HepG2 (cell line): Measurements from ENCODE around the gene COL4A2. TPM values are rescaled to one million over a fixed set of nuclear protein-coding genes. Genes with fewer than 3 reads are reported as not detected.

Source experiments
- ATAC-seq: fragments of 200-7000 bp; cut with Tn5 transposase; 3 replicates; pipeline ENCODE4 v1.9.1; 2020; ENCODE audit warnings: mild to moderate bottlenecking, moderate library complexity
- BruUV-seq: library from RNA; stranded (reverse); fragments of 400-500 nt; replicated peaks from 2 replicates; lab custom pipeline; 2021; lab: Mats Ljungman, UMichigan
- CTCF ChIA-PET: fragments of 300-600 bp; formaldehyde crosslinking; extraction: SDS; loops from one replicate; lab custom pipeline; 2021; ENCODE audit warnings: low total read pairs, inconsistent platforms, low intra/inter-chr PET ratio; lab: Yijun Ruan, JAX
- POLR2A ChIA-PET: fragments of 350-600 bp; sonication (Branson Sonifier 250); formaldehyde crosslinking; loops from one replicate; lab custom pipeline; 2020; ENCODE audit warnings: antibody characterized with exemption, inconsistent platforms; lab: Yijun Ruan, JAX
- DNase-seq: peaks from one replicate; pipeline ENCODE4 v3.0.0-alpha.2; 2015; ENCODE audit warnings: low spot score
- FAIRE-seq: peaks from 3 replicates; lab custom pipeline; 2011; peaks lifted over from hg19 to GRCh38; lab: Jason Lieb, UNC
- H2AFZ ChIP-seq: one replicate; pipeline ENCODE4 v1.6.1; 2011; ENCODE audit warnings: low read length, inconsistent platforms
- H3K27ac ChIP-seq: fragments of 300-600 bp; 3 replicates; pipeline ENCODE4 v1.8.0; 2011; ENCODE audit warnings: mixed run types, mild to moderate bottlenecking, mixed read lengths, low read length, inconsistent platforms; ENCODE audit not compliant: insufficient read depth; ENCODE audit errors: extremely low read length
- H3K27me3 ChIP-seq, 2 experiments: fragments of 200-600 bp in 1 of 2; 2 replicates in 1 of 2; 3 replicates in 1 of 2; pipeline versions ENCODE4 v1.6.0 to v1.8.0; 2011; ENCODE audit warnings: low read length in 2 of 2, mild to moderate bottlenecking in 2 of 2, moderate library complexity in 2 of 2, inconsistent platforms in 1 of 2; ENCODE audit not compliant: insufficient read depth in 2 of 2, control insufficient read depth in 1 of 2
- H3K36me3 ChIP-seq, 2 experiments: fragments of 200-600 bp in 1 of 2; replicated peaks in 1 of 2; 2 replicates in 1 of 2; 3 replicates in 1 of 2; pipeline versions ENCODE4 v1.5.1 to v1.8.0; 2011; ENCODE audit warnings: low read length in 2 of 2, inconsistent platforms in 1 of 2; ENCODE audit not compliant: insufficient read depth in 2 of 2, control insufficient read depth in 1 of 2
- H3K4me1 ChIP-seq: 2 replicates; pipeline ENCODE4 v1.5.1; 2012; ENCODE audit warnings: low read length, inconsistent platforms; ENCODE audit not compliant: insufficient read depth
- H3K4me2 ChIP-seq: 2 replicates; pipeline ENCODE4 v1.6.0; 2011; ENCODE audit warnings: low read depth, low read length, inconsistent platforms
- H3K4me3 ChIP-seq, 3 experiments: fragments of 200-600 bp in 1 of 3; sonication (generic), shearing (Covaris generic) in 1 of 3; replicated peaks in 1 of 3; 2 replicates each; pipeline ENCODE4 v1.5.1; 2011 to 2016; ENCODE audit warnings: low read length in 3 of 3, inconsistent platforms in 2 of 3, low read depth in 2 of 3, mild to moderate bottlenecking in 2 of 3, control low read depth in 1 of 3, mixed read lengths in 1 of 3; ENCODE audit not compliant: insufficient read depth in 1 of 3
- H3K79me2 ChIP-seq: one replicate; pipeline ENCODE4 v1.6.1; 2011; ENCODE audit warnings: low read length, inconsistent platforms; ENCODE audit not compliant: insufficient read depth
- H3K9ac ChIP-seq: 2 replicates; pipeline ENCODE4 v1.6.0; 2011; ENCODE audit warnings: mild to moderate bottlenecking, low read depth, low read length, inconsistent platforms; ENCODE audit not compliant: insufficient read depth
- H3K9me3 ChIP-seq: 2 replicates; pipeline ENCODE4 v1.5.1; 2012; ENCODE audit warnings: mild to moderate bottlenecking, low read length
- H4K20me1 ChIP-seq: 2 replicates; pipeline ENCODE4 v1.6.0; 2011; ENCODE audit warnings: inconsistent platforms, mild to moderate bottlenecking, low read length, moderate library complexity; ENCODE audit not compliant: insufficient read depth
- DMAP1 ChIP-seq: IDR thresholded peaks from 2 replicates; pipeline ENCODE4 v1.6.1; 2016
- JDP2 ChIP-seq: sonication (generic); formaldehyde crosslinking; IDR thresholded peaks from 2 replicates; pipeline ENCODE4 v1.8.1; 2022; ENCODE audit warnings: missing genetic modification reagents, borderline replicate concordance
- KMT2B ChIP-seq: IDR thresholded peaks from 2 replicates; pipeline ENCODE4 v1.6.1; 2016; ENCODE audit warnings: missing genetic modification reagents, missing compliant biosample characterization
- NFATC3 ChIP-seq: sonication (generic); formaldehyde crosslinking; IDR thresholded peaks from 2 replicates; pipeline ENCODE4 v1.5.1; 2020; ENCODE audit warnings: mild to moderate bottlenecking, missing genetic modification reagents
- NR2F1 ChIP-seq, 2 experiments: fragments of 450-650 bp in 1 of 2; formaldehyde crosslinking in 1 of 2; IDR thresholded peaks; 2 replicates each; pipeline versions ENCODE4 v1.5.0 to v1.6.1; 2016 to 2020; ENCODE audit warnings: mild to moderate bottlenecking in 1 of 2, missing compliant biosample characterization in 1 of 2, missing genetic modification reagents in 1 of 2, moderate library complexity in 1 of 2
- PHB2 ChIP-seq: fragments of 450-650 bp; IDR thresholded peaks from 2 replicates; pipeline ENCODE4 v1.6.1; 2018; ENCODE audit not compliant: partially characterized antibody
- RARG ChIP-seq: sonication (generic); formaldehyde crosslinking; IDR thresholded peaks from 2 replicates; pipeline ENCODE4 v1.4.0; 2020; ENCODE audit warnings: low read depth, mild to moderate bottlenecking, missing genetic modification reagents
- TAF15 ChIP-seq: fragments of 200-400 bp; formaldehyde crosslinking; IDR thresholded peaks from one replicate; pipeline ENCODE4 v1.6.1; 2018; ENCODE audit warnings: mild to moderate bottlenecking, low read depth, low read length; ENCODE audit not compliant: poor library complexity, severe bottlenecking
- ZMYM3 ChIP-seq: sonication (generic); formaldehyde crosslinking; IDR thresholded peaks from 2 replicates; pipeline ENCODE4 v1.5.1; 2020; ENCODE audit warnings: mild to moderate bottlenecking, missing genetic modification reagents
- ZNF207 ChIP-seq: fragments of 450-650 bp; IDR thresholded peaks from 2 replicates; pipeline ENCODE4 v1.6.1; 2016; ENCODE audit warnings: antibody characterized with exemption, borderline replicate concordance
- ZNF337 ChIP-seq: sonication (generic); formaldehyde crosslinking; IDR thresholded peaks from 2 replicates; pipeline ENCODE4 v1.5.1; 2020; ENCODE audit warnings: missing genetic modification reagents, low read depth, mild to moderate bottlenecking, borderline replicate concordance
- ZNF350 ChIP-seq: sonication (generic); formaldehyde crosslinking; IDR thresholded peaks from 2 replicates; pipeline ENCODE4 v1.4.0; 2020; ENCODE audit warnings: mild to moderate bottlenecking, low read depth, missing genetic modification reagents, borderline replicate concordance
- ZNF468 ChIP-seq: sonication (generic); formaldehyde crosslinking; IDR thresholded peaks from 2 replicates; pipeline ENCODE4 v1.8.0; 2022; ENCODE audit warnings: mild to moderate bottlenecking, moderate library complexity, missing genetic modification reagents
- ZNF629 ChIP-seq: sonication (generic); formaldehyde crosslinking; conservative IDR thresholded peaks from 2 replicates; pipeline ENCODE4 v1.5.0; 2020; ENCODE audit warnings: missing genetic modification reagents
- ZNF839 ChIP-seq: sonication (generic); formaldehyde crosslinking; IDR thresholded peaks from 2 replicates; pipeline ENCODE4 v1.4.0; 2020; ENCODE audit warnings: missing genetic modification reagents, mild to moderate bottlenecking, borderline replicate concordance
- WGBS: methylation state at CpG from one replicate; pipeline ENCODE4 v1.1.6; 2017; ENCODE audit warnings: low lambda C conversion rate; 5-methylcytosine and 5-hydroxymethylcytosine counted together
- in situ Hi-C: cut with HindIII; loops from 2 replicates; pipeline ENCODE4 v1.10.0; 2017; ENCODE audit warnings: low pct_unique_long_range_greater_than_20kb; ENCODE audit not compliant: extremely low pct_ligation_motif_present
- intact Hi-C: fragments of 100-400 bp; cut with micrococcal nuclease; formaldehyde crosslinking; loops from one replicate; pipeline ENCODE4 v1.10.0; 2022; ENCODE audit not compliant: unreplicated experiment
- polyA plus RNA-seq, 8 experiments: library from polyadenylated mRNA; depleted of rRNA in 3 of 8; stranded (reverse) in 7 of 8; unstranded in 1 of 8; fragments of >200 nt; fragmentation: Illumina TruSeq in 4 of 8; extraction: Trizol in 4 of 8; gene quantifications; 2 replicates each; pipeline versions ENCODE4 v1.2.1 to v1.2.3, GENCODE V29; 2011 to 2016; ENCODE audit warnings: low read depth in 4 of 8, missing spikeins in 1 of 8, mixed read lengths in 1 of 8; ENCODE audit not compliant: insufficient read depth in 1 of 8
- total RNA-seq, 5 experiments: library from RNA; depleted of rRNA; stranded (reverse); fragments of >200 nt; fragmentation: Illumina TruSeq; extraction: Trizol; gene quantifications; 2 replicates each; pipeline ENCODE4 v1.2.3, GENCODE V29; 2016; ENCODE audit warnings: low read depth in 1 of 5
- TF ChIP-seq, protein P1 (sequence below): sonication (generic); formaldehyde crosslinking; IDR thresholded peaks from 2 replicates; pipeline ENCODE4 v1.8.1; 2023; ENCODE audit warnings: mild to moderate bottlenecking, missing genetic modification reagents

Gene COL4A2
- total and polyA plus RNA-seq, 2 of the 13 experiments (the other 11 are each of a cell fraction or from before 2014, with no cell fraction given): 0.22 to 1.9 TPM

- Histone ChIP-seq H4K20me1 (no peaks in the 10 kb centered on the region), H3K9ac (no peak overlapping the region), H2AFZ (no peak overlapping the region), H3K4me2 (no peak overlapping the region), H3K27me3 (peaks cover 4 to 36% of the 10 kb centered on the region in 2 experiments; a peak in 3 of 5 replicates), H3K4me1 (no peaks in the 10 kb centered on the region), H3K36me3 (no peaks in the 10 kb centered on the region), H3K27ac (no peak overlapping the region), H3K79me2 (no peaks in the 10 kb centered on the region), H3K9me3 (no peaks in the 10 kb centered on the region), H3K4me3 (no peak overlapping the region)
- DNase-seq (no peak), ATAC-seq (no peak), FAIRE-seq (no peak)
- in situ Hi-C loops: no loop called here
- no peak for TF ChIP-seq RARG (CRISPR knock-in tag)
- no peak for TF ChIP-seq JDP2 (CRISPR knock-in tag)
- no peak for TF ChIP-seq ZNF350 (CRISPR knock-in tag)
- TF ChIP-seq ZNF839: no peak
- TF ChIP-seq TAF15: no peak
- TF ChIP-seq DMAP1: no peak
- TF ChIP-seq NR2F1 (CRISPR knock-in tag; IDR thresholded peaks at IDR 0.05): no peak
- TF ChIP-seq ZMYM3 (CRISPR knock-in tag): no peak
- no peak for TF ChIP-seq ZNF207
- TF ChIP-seq ZNF468 (CRISPR knock-in tag): no peak
- TF ChIP-seq KMT2B (CRISPR knock-in tag): no peak
- TF ChIP-seq, protein P1, sequence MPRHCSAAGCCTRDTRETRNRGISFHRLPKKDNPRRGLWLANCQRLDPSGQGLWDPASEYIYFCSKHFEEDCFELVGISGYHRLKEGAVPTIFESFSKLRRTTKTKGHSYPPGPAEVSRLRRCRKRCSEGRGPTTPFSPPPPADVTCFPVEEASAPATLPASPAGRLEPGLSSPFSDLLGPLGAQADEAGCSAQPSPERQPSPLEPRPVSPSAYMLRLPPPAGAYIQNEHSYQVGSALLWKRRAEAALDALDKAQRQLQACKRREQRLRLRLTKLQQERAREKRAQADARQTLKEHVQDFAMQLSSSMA (CRISPR knock-in tag): no peak
- TF ChIP-seq NFATC3 (CRISPR knock-in tag): no peak
- no peak for TF ChIP-seq ZNF337 (CRISPR knock-in tag)
- TF ChIP-seq ZNF629 (CRISPR knock-in tag): no peak
- TF ChIP-seq PHB2: no peak
- WGBS: 2% methylated on average over 5 of the region's 5 CpGs
- intact Hi-C loops: no loop called here
- CTCF ChIA-PET: no interaction called here
- POLR2A ChIA-PET: no interaction called here
- no TSS peak for BruUV-seq
Observed at GRCh38 chr13:110364081-110364480, 57.0 kb downstream of the COL4A2 start.
